K562 (cell line): ENCODE measurements around the gene SH3BGRL3. TPM values are rescaled to one million over a fixed set of nuclear protein-coding genes. Genes with fewer than 3 reads are reported as not detected.

Experiments
- ELF1 ChIP-seq: fragments of 200-800 bp; sonication (Bioruptor generic); IDR thresholded peaks from 2 replicates; pipeline ENCODE4 v1.6.1; 2016; ENCODE audit warnings: missing genetic modification characterization, missing compliant biosample characterization
- MAZ ChIP-seq, 2 experiments: fragments of 450-650 bp in 1 of 2; sonication (generic) in 1 of 2; formaldehyde crosslinking; IDR thresholded peaks in 1 of 2; conservative IDR thresholded peaks in 1 of 2; 2 replicates each; pipeline versions ENCODE4 v1.4.0 to v1.5.0; 2020; ENCODE audit warnings: mild to moderate bottlenecking in 1 of 2, missing genetic modification reagents in 1 of 2
- NCOA4 ChIP-seq: fragments of 450-650 bp; IDR thresholded peaks from 2 replicates; pipeline ENCODE4 v1.6.1; 2018; ENCODE audit warnings: mild to moderate bottlenecking; ENCODE audit not compliant: partially characterized antibody
- NFIX ChIP-seq: fragments of 250-450 bp; sonication (Bioruptor Pico); IDR thresholded peaks from 2 replicates; pipeline ENCODE4 v1.4.0; 2020; ENCODE audit warnings: low read depth, mild to moderate bottlenecking, moderate library complexity
- PREB ChIP-seq: sonication (generic); formaldehyde crosslinking; IDR thresholded peaks from 2 replicates; pipeline ENCODE4 v1.8.1; 2023; ENCODE audit warnings: mild to moderate bottlenecking, missing genetic modification reagents
- SAFB ChIP-seq: fragments of 200-400 bp; formaldehyde crosslinking; IDR thresholded peaks from 2 replicates; pipeline ENCODE4 v1.6.1; 2017; ENCODE audit warnings: low read depth, low read length, borderline replicate concordance
- ZNF311 ChIP-seq: fragments of 250-450 bp; sonication (Bioruptor Pico); IDR thresholded peaks from 2 replicates; pipeline ENCODE4 v1.4.0; 2020; ENCODE audit warnings: mild to moderate bottlenecking, moderate library complexity
- ZNF408 ChIP-seq: fragments of 250-450 bp; sonication (Bioruptor Pico); IDR thresholded peaks from 2 replicates; pipeline ENCODE4 v1.4.0; 2020; ENCODE audit warnings: low read depth, mild to moderate bottlenecking, moderate library complexity
- ZNF551 ChIP-seq: fragments of 250-450 bp; sonication (Bioruptor Pico); IDR thresholded peaks from 2 replicates; pipeline ENCODE4 v1.5.0; 2021; ENCODE audit warnings: mild to moderate bottlenecking, moderate library complexity
- ZNF592 ChIP-seq: fragments of 450-650 bp; IDR thresholded peaks from 2 replicates; pipeline ENCODE4 v1.6.1; 2017; ENCODE audit warnings: antibody characterized with exemption, mild to moderate bottlenecking
- polyA plus RNA-seq, 8 experiments: library from polyadenylated mRNA; depleted of rRNA in 4 of 8; stranded (reverse) in 5 of 8; unstranded in 3 of 8; fragments of >200 nt; fragmentation: Nextera tagmentation in 2 of 8; fragmentation: Illumina TruSeq in 1 of 8; extraction: Ambion mirVana in 2 of 8; extraction: Trizol in 1 of 8; gene quantifications; 2 replicates each; pipeline versions ENCODE4 v1.2.1 to v1.2.3, GENCODE V29; 2011 to 2014; ENCODE audit warnings: inconsistent platforms in 1 of 8, missing spikeins in 1 of 8
- total RNA-seq, 7 experiments: library from RNA; depleted of rRNA in 6 of 7; stranded (reverse); fragments of >200 nt in 6 of 7; fragmentation: Illumina TruSeq in 2 of 7; extraction: Trizol in 2 of 7; gene quantifications; 2 replicates each; pipeline versions ENCODE4 v1.2.1 to v1.2.3, GENCODE V29; 2011 to 2021; ENCODE audit warnings: low replicate concordance in 1 of 7

Gene SH3BGRL3
- total and polyA plus RNA-seq, 9 of the 15 experiments (the other 6 are each of a cell fraction or from before 2014, with no cell fraction given) = 30.3 to 140 (median 54.2) TPM

DNA sequence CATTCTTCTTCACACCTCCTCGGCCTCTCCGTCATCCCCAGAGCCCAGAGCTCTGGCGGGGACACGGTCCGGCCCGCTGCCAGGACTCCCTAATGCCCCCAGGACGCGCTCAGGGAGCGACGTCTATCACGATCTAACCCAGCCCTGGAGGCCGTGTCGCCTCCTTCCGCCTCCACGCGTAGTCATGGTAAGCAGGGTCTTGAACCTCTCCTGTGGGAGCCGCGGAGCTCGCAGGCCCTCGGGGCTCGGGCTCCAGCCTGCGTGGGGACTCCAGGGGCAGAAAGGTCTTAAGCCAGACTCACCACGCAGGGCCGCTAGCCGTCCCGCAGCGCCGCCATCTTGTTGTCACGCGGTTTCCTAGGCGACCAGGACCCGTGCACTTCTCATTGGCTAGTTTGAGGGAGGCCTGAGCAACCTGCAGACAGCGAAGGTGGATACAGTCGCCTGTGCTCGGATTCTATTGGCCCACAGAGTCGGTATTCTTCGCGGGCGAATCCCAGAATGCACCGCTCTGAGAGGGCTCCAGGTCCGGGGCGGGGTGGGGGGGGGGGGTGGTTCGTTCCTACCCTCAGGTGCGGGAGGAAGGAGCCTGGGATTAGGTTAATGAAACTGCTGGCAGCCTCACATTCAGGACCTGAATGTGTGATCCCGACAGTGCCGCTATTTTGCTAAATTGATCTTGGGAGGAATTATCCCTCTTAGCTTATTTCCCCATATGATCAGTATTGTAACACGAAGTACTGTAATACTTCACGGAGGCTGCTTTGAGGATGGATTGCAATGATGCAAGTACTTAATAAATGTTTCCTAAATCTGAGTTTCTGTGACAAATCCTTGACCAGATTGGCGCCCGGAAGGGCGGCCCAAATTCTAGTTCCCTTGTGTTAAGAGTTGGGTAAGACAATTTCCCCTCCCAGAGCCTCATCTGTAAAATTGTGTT is 26.7 kb downstream of the SH3BGRL3 start, which contains the start of gene UBXN11 (continued):
- TF ChIP-seq SAFB = no peak
- TF ChIP-seq ELF1 (tag) = no peak; the same call in 1 of the 2 replicates
- no peak for TF ChIP-seq NCOA4
- no peak; the same call in 1 of the 2 replicates for TF ChIP-seq ZNF592
- no peak for TF ChIP-seq ZNF408
- no peak for TF ChIP-seq NFIX (CRISPR knock-in tag)
- TF ChIP-seq ZNF311 (CRISPR knock-in tag) = no peak
- no peak for TF ChIP-seq PREB (CRISPR knock-in tag)
- TF ChIP-seq MAZ (CRISPR knock-in tag; conservative IDR thresholded peaks at IDR 0.05 in 1 of 2, IDR thresholded peaks at IDR 0.05 in 1 of 2) = peak; percentile 30 to 48; a peak in 2 of 4 replicates
- no peak for TF ChIP-seq ZNF551 (CRISPR knock-in tag)
